ENCODE results near the gene SH3RF1. TPM values are rescaled to one million over a fixed set of nuclear protein-coding genes. Genes with fewer than 3 reads are reported as not detected.

Gene SH3RF1
- total and polyA plus RNA-seq, 4 donors = 1.8 to 7.9 (median 3.5) TPM

DNA sequence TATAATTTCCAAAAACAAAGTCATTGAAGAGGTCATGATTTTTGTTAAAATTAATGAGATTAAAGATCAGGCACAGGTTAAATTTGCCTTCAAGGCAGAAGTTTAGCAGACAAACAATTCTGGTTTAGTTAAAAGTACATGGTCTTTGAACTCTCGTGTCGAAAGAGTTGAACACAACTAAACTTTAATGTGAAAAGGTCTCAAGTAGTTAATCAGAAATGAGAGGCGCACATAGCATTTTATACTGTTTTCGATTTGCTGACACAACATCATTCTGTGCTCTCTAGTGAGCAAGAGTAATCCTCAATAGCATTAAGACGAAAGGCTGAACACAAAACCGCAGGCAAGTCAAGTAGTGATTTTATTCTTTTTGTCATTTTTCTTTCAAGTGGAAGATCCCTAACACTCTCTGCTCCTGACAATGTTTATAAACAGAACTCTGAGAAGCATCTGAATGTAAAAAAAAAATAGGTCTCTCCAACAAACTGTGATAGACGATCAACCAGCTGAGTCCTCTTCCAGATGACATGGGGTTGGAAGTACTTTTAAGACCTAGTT lies 49.8 kb downstream of the SH3RF1 start (continued):
- TF ChIP-seq, protein P1, sequence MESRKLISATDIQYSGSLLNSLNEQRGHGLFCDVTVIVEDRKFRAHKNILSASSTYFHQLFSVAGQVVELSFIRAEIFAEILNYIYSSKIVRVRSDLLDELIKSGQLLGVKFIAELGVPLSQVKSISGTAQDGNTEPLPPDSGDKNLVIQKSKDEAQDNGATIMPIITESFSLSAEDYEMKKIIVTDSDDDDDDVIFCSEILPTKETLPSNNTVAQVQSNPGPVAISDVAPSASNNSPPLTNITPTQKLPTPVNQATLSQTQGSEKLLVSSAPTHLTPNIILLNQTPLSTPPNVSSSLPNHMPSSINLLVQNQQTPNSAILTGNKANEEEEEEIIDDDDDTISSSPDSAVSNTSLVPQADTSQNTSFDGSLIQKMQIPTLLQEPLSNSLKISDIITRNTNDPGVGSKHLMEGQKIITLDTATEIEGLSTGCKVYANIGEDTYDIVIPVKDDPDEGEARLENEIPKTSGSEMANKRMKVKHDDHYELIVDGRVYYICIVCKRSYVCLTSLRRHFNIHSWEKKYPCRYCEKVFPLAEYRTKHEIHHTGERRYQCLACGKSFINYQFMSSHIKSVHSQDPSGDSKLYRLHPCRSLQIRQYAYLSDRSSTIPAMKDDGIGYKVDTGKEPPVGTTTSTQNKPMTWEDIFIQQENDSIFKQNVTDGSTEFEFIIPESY (IDR thresholded peaks at IDR 0.05) = peak; percentile 34
- TF ChIP-seq EGR1 (IDR thresholded peaks at IDR 0.05; ENCODE audit: low read depth in 2 of 2) (no peak), JUND (IDR thresholded peaks at IDR 0.05) (no peak), HNF4G (IDR thresholded peaks at IDR 0.05) (peak; percentile 31), FOXA2 (IDR thresholded peaks at IDR 0.05) (no peak), GABPA (IDR thresholded peaks at IDR 0.05 in 1 of 2, conservative IDR thresholded peaks at IDR 0.05 in 1 of 2) (no peak), HNF4A (conservative IDR thresholded peaks at IDR 0.05) (peak; percentile 85 to 87)
- TF ChIP-seq, protein P2, sequence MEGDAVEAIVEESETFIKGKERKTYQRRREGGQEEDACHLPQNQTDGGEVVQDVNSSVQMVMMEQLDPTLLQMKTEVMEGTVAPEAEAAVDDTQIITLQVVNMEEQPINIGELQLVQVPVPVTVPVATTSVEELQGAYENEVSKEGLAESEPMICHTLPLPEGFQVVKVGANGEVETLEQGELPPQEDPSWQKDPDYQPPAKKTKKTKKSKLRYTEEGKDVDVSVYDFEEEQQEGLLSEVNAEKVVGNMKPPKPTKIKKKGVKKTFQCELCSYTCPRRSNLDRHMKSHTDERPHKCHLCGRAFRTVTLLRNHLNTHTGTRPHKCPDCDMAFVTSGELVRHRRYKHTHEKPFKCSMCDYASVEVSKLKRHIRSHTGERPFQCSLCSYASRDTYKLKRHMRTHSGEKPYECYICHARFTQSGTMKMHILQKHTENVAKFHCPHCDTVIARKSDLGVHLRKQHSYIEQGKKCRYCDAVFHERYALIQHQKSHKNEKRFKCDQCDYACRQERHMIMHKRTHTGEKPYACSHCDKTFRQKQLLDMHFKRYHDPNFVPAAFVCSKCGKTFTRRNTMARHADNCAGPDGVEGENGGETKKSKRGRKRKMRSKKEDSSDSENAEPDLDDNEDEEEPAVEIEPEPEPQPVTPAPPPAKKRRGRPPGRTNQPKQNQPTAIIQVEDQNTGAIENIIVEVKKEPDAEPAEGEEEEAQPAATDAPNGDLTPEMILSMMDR (IDR thresholded peaks at IDR 0.05; ENCODE audit: low read depth, low read length, missing input control) = no peak

DNA sequence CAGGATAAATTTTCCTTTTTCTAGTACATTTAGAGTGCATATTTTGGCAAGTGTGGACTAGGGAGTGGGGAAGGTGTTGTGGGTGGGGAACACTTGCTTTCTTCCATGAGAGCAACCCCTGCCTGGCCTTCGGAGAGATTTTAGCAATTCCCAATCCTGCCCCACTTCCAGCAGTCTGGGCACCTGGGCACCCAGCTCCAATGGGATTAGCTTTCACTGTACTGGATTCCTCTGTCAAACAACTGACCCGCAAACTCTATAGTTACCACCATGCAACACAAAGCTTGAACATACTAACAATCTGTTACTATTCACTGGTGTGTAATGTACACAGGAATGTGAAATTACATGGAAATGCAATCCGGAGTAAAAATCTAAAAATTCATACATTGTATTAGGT lies 50.3 kb downstream of the SH3RF1 start:
- peak overlapping the region; percentile 14 to 62 (median 41) for H3K4me3 ChIP-seq (ENCODE audit: low read depth in 1 of 3, low read length in 3 of 3)

More for the DNA sequence above, 50.3 kb downstream of the SH3RF1 start:
- Histone ChIP-seq H3K9ac (ENCODE audit: low read depth in 1 of 2, low read length in 2 of 2) (peak overlapping the region in 1 of 2 donors; percentile 58), H3K36me3 (ENCODE audit: control insufficient read depth in 4 of 4, insufficient read depth in 3 of 4, low read depth in 1 of 4, low read length in 3 of 4) (no peaks in the 10 kb centered on the region), H3K27ac (ENCODE audit: low read depth in 1 of 2, low read length in 2 of 2) (peak overlapping the region; percentile 56 to 70), H3K9me3 (ENCODE audit: control insufficient read depth in 4 of 4, low read length in 3 of 4) (no peaks in the 10 kb centered on the region), H3K27me3 (ENCODE audit: control insufficient read depth in 4 of 4, insufficient read depth in 4 of 4, low read length in 3 of 4) (no peaks in the 10 kb centered on the region), H3K4me1 (ENCODE audit: control insufficient read depth in 4 of 4, insufficient read depth in 4 of 4, low read length in 3 of 4) (peaks cover 1 to 35% (median 18%) of the 10 kb centered on the region in 4 donors)
- TF ChIP-seq, protein P3, sequence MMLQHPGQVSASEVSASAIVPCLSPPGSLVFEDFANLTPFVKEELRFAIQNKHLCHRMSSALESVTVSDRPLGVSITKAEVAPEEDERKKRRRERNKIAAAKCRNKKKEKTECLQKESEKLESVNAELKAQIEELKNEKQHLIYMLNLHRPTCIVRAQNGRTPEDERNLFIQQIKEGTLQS (IDR thresholded peaks at IDR 0.05) = no peak
- TF ChIP-seq SP1 (IDR thresholded peaks at IDR 0.05) (no peak), GABPA (IDR thresholded peaks at IDR 0.05 in 1 of 2, conservative IDR thresholded peaks at IDR 0.05 in 1 of 2) (no peak), RXRA (IDR thresholded peaks at IDR 0.05) (no peak), FOXA2 (IDR thresholded peaks at IDR 0.05) (no peak), RAD21 (IDR thresholded peaks at IDR 0.05) (no peak), HNF4G (IDR thresholded peaks at IDR 0.05) (no peak), NR2F2 (IDR thresholded peaks at IDR 0.05) (no peak), YY1 (IDR thresholded peaks at IDR 0.05) (no peak), JUND (IDR thresholded peaks at IDR 0.05) (no peak), TAF1 (conservative IDR thresholded peaks at IDR 0.05) (no peak)
- TF ChIP-seq, protein P2 (IDR thresholded peaks at IDR 0.05; ENCODE audit: low read depth, low read length, missing input control) = no peak
- TF ChIP-seq, protein P1 (IDR thresholded peaks at IDR 0.05) = no peak
- TF ChIP-seq, protein P4, sequence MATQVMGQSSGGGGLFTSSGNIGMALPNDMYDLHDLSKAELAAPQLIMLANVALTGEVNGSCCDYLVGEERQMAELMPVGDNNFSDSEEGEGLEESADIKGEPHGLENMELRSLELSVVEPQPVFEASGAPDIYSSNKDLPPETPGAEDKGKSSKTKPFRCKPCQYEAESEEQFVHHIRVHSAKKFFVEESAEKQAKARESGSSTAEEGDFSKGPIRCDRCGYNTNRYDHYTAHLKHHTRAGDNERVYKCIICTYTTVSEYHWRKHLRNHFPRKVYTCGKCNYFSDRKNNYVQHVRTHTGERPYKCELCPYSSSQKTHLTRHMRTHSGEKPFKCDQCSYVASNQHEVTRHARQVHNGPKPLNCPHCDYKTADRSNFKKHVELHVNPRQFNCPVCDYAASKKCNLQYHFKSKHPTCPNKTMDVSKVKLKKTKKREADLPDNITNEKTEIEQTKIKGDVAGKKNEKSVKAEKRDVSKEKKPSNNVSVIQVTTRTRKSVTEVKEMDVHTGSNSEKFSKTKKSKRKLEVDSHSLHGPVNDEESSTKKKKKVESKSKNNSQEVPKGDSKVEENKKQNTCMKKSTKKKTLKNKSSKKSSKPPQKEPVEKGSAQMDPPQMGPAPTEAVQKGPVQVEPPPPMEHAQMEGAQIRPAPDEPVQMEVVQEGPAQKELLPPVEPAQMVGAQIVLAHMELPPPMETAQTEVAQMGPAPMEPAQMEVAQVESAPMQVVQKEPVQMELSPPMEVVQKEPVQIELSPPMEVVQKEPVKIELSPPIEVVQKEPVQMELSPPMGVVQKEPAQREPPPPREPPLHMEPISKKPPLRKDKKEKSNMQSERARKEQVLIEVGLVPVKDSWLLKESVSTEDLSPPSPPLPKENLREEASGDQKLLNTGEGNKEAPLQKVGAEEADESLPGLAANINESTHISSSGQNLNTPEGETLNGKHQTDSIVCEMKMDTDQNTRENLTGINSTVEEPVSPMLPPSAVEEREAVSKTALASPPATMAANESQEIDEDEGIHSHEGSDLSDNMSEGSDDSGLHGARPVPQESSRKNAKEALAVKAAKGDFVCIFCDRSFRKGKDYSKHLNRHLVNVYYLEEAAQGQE (IDR thresholded peaks at IDR 0.05) = no peak
- no peak for DNase-seq (ENCODE audit: low spot score)
- WGBS = 42% methylated on average over 3 of the region's 3 CpGs

Measured in liver (tissue), 9 donors.